ENCODE measurements around the gene PTGR2.

- TF ChIP-seq CTCF (conservative IDR thresholded peaks at IDR 0.05 in 1 of 2, IDR thresholded peaks at IDR 0.05 in 1 of 2; ENCODE audit: low read depth in 1 of 2, low read length in 2 of 2) = no peak
- TF ChIP-seq EZH2 (IDR thresholded peaks at IDR 0.05; ENCODE audit: low read length, missing control alignments) = no peak
These were observed 36.2 kb downstream of the PTGR2 start for GRCh38 chr14:73887694-73888459.
